Testis (tissue), 3 donors: Measurements from ENCODE around the gene SNAP25. TPM values are rescaled to one million over a fixed set of nuclear protein-coding genes. Genes with fewer than 3 reads are reported as not detected.

Source experiments
- DNase-seq: peaks from one replicate; pipeline ENCODE4 v3.0.0-alpha.2; 2019
- H3K27ac ChIP-seq, 2 donors: fragments of 200-600 bp; sonication (generic); one replicate each; pipeline ENCODE4 v1.5.1; 2019
- H3K27me3 ChIP-seq: fragments of 200-600 bp; sonication (generic); one replicate; pipeline ENCODE4 v1.5.1; 2019
- H3K36me3 ChIP-seq: fragments of 200-600 bp; sonication (generic); one replicate; pipeline ENCODE4 v1.5.1; 2017; ENCODE audit warnings: low read depth; ENCODE audit errors: missing control alignments
- H3K4me1 ChIP-seq: fragments of 200-600 bp; sonication (generic); one replicate; pipeline ENCODE4 v1.5.1; 2019
- H3K4me3 ChIP-seq, 2 donors: fragments of 200-600 bp; sonication (generic); one replicate each; pipeline ENCODE4 v1.5.1; 2017 to 2019
- H3K9me3 ChIP-seq: fragments of 200-600 bp; sonication (generic); one replicate; pipeline ENCODE4 v1.5.1; 2017
- CTCF ChIP-seq, 3 experiments: fragments of 450-650 bp in 2 of 3; fragments of 200-600 bp in 1 of 3; sonication (generic) in 1 of 3; IDR thresholded peaks; one replicate each; pipeline ENCODE4 v1.5.1; 2016 to 2019; ENCODE audit warnings: antibody characterized with exemption in 3 of 3, mild to moderate bottlenecking in 2 of 3, moderate library complexity in 1 of 3
- POLR2A ChIP-seq: fragments of 450-650 bp; IDR thresholded peaks from one replicate; pipeline ENCODE4 v1.6.1; 2017; ENCODE audit warnings: antibody characterized with exemption, mild to moderate bottlenecking, moderate library complexity
- WGBS, 2 donors: methylation state at CpG; one replicate each; pipeline ENCODE4 v1.1.5; 2018; 5-methylcytosine and 5-hydroxymethylcytosine counted together
- intact Hi-C: fragments of 100-400 bp; cut with DNase I; formaldehyde crosslinking; loops from one replicate; pipeline ENCODE4 v1.15.1; 2023; ENCODE audit warnings: low total_unique reads
- polyA plus RNA-seq: library from polyadenylated mRNA; stranded (reverse); fragments of 350-450 nt; fragmentation: Illumina TruSeq; extraction: RNeasy Lipid Tissue Mini Kit (QIAGEN cat#74804); gene quantifications from one replicate; pipeline ENCODE4 v1.2.3, GENCODE V29; 2014; ENCODE audit warnings: low read depth, low replicate concordance; ENCODE audit not compliant: insufficient read depth
- total RNA-seq, 2 donors: library from RNA; depleted of rRNA; stranded (reverse); fragments of >200 nt; gene quantifications; one replicate each; pipeline ENCODE4 v1.2.3, GENCODE V29; 2016

SNAP25 gene
- total and polyA plus RNA-seq, 3 donors from 2014 or later, result 8.0 to 13.7 (median 11.3) TPM

DNA sequence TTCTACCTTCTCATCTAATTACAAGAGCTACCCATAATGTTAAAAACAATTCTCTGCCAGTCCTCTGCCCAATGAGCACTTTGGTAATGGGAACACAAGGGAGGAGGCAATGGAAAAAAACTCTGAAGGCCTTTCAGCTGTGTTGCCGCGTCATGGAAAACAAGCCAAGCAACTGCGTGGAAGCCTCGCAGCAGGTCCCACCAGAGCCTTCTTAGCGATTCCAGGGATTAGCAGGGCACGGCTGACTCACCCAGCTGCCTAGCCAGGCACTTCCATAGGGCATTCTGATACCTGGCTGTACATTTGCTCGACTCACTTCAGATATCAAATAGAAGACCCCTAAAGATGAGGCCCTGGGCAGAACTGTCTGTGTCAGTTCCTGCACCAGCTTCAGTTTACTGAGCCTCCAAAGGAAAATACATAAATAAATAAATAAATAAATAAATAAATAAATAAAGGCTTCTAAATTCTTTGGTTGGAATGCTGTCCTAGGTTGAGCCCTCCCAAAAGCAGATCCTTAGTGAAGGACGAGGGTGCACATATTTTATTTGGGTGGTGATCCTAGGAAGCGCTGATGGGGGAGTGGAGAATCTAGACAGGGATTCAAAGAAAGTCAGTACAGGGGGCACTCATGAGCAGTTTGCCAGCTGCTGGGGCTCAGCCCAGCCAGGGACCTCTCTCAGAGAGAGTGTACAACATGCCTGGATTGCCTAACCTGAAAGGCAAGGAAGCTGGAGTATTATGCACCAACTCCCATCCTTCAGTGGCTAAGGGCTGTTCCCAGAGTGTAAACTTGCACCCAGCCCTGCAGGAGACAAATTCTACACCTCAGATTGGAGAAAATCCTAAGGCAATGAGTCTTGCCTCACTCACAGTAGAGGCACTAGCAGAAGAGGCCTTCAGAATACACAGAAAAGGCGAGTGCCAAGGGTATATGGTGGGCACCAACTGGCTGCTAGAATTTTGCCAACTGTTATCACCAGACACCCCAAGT, 18.2 kb downstream of the SNAP25 start:
- TF ChIP-seq POLR2A, result no peak
- no peak for TF ChIP-seq CTCF (IDR thresholded peaks at IDR 0.05)
- Histone ChIP-seq H3K4me1 (no peaks in the 10 kb centered on the region), H3K27me3 (no peaks in the 10 kb centered on the region), H3K27ac (no peak overlapping the region), H3K9me3 (no peaks in the 10 kb centered on the region), H3K36me3 (no peaks in the 10 kb centered on the region), H3K4me3 (no peak overlapping the region)
- intact Hi-C loops, result no loop called here
- WGBS, 2 donors, result 82 to 86% methylated on average over 9 to 10 of the region's 10 CpGs
- DNase-seq, result no peak

DNA sequence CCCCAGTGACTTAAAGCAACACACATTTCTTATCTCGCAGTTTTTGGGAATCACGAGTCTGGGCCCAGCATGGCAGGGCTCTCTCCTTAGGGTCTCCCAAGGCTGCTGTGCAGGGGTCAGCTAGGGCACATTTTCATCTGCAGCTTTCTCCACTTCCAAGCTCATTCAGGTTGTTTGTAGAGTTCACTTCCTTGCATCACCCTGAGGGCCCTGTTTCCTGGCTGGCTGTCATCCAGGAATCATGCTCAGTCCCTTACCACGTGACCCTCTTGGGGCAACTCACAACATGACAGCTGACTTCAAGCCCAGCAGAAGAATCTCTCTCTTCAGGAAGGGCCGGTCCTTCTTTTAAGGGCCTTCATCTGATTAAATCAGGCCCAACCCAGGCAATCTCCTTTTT, 21.3 kb downstream of the SNAP25 start:
- Histone ChIP-seq H3K9me3 (no peaks in the 10 kb centered on the region), H3K4me1 (no peaks in the 10 kb centered on the region), H3K27ac (no peak overlapping the region), H3K27me3 (no peaks in the 10 kb centered on the region), H3K36me3 (no peaks in the 10 kb centered on the region), H3K4me3 (no peak overlapping the region)
- no peak for DNase-seq
- no peak for TF ChIP-seq POLR2A
- no peak for TF ChIP-seq CTCF (IDR thresholded peaks at IDR 0.05)
- intact Hi-C loops, result no loop called here
- WGBS, 2 donors, result 62 to 69% methylated on average over 4 of the region's 4 CpGs

DNA sequence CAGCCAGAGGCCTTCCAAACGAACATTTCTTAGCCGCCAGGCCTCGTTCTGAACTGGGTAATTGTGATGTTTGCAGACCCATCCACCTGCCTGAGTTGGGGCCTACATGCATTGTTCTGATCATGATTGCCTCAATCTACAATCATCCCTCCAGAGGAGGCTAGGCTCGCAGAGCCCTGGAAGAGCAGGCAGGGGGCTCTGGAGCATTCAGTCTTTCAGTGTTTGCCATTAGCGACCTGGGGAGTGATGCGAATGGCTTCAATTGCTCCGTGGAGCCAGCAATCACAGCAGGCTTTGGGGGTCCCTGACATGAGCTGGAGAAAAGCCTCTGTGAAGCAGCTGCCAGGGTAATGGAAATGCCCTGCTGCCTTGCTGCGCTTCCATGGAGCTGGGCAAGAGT, 22.0 kb downstream of the SNAP25 start:
- Histone ChIP-seq H3K4me3 (no peak overlapping the region), H3K27me3 (no peaks in the 10 kb centered on the region), H3K36me3 (no peaks in the 10 kb centered on the region), H3K27ac (no peak overlapping the region), H3K4me1 (no peaks in the 10 kb centered on the region), H3K9me3 (no peaks in the 10 kb centered on the region)
- 89 to 94% methylated on average over 3 to 8 of the region's 8 CpGs for WGBS, 2 donors
- no peak for TF ChIP-seq CTCF (IDR thresholded peaks at IDR 0.05)
- no peak for TF ChIP-seq POLR2A
- DNase-seq, result no peak
- intact Hi-C loops, result no loop called here

GRCh38 chr20:10242166-10242565, 23.5 kb downstream of the SNAP25 start:
- WGBS, 2 donors, result 78 to 88% methylated on average over 2 of the region's 2 CpGs
- no peak overlapping the region for H3K27ac ChIP-seq
- no peak for DNase-seq
- no peaks in the 10 kb centered on the region for H3K4me1 ChIP-seq
- H3K27me3 ChIP-seq, result no peaks in the 10 kb centered on the region
- no peaks in the 10 kb centered on the region for H3K36me3 ChIP-seq
- H3K9me3 ChIP-seq, result no peaks in the 10 kb centered on the region
- intact Hi-C loops, result no loop called here
- no peak overlapping the region for H3K4me3 ChIP-seq
- TF ChIP-seq POLR2A (no peak), CTCF (IDR thresholded peaks at IDR 0.05) (no peak)
